Stimulated activated CD4-positive, alpha-beta T cell treated with anti-CD3 and anti-CD28 coated beads, TNF-alpha, amount 100 ng/mL, for 4 hours (primary cell): ENCODE results near the gene GPRIN3.

Experiments used
- DNase-seq, 3 experiments: peaks; one replicate each; pipeline ENCODE4 v3.0.0-alpha.2; 2020; ENCODE audit warnings: low read depth in 3 of 3

The GPRIN3 gene

DNA sequence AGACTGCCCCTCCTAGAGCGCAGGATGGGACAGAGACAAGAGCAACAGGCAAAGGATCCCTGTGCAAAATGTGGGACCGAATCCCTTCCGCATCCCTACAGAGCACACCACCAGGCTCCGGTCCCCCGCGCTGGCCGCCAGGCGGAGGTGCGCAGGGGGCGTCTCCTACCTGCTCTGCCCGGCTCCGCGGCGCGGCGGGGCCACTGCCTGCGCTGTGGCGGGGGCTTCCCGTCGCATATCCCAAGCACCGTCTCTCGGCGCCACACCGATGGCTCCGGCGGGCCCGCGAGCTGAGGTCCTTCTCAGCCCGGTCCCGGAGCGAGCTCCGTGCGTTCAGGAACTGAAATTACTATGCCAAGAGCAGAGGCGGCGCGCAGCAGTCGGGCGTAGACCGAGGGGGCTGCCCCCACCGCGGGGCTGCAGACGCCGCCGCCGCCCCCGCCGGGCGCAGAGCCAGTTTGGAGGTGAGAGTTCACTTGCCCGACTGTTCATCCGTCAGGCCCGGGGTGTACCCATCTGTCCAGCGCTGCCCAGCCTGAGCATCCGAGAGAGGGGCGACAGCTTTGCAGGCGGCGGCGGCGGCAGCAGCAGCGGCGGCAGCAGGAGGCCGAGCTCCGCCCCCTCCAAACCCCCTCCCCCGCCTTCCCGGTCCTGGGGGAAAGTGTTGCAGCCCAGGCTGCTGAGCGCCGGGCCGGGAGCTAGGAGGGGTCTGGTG lies at the start of gene GPRIN3:
Gene GPRIN3, minus strand, starts transcription at position 355 of the 715 bp plus-strand sequence. CDS start 57,690 bp downstream, outside the sequence.
- DNase-seq: peak; percentile 51 to 57 (median 53)

DNA sequence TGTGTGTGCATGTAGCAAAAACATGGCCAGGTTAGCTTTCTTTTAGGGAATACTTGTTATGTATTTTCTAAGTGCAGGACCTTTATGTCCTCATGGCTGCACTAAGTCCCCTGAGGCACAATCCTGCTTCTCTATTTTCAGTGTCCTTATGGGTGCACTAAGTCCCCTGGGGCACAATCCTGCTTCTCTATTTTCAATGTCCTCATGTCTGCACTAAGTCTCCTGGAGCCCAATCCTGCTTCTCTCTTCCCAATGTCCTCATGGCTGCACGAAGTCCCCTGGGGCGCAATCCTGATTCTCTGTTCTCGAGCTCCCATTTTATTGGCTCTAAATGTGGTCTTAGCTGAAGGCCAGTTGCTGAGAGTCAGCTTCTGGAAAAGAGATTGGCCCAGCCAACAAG lies 49.7 kb upstream of the GPRIN3 start:
- no peak for DNase-seq

GRCh38 chr4:89356086-89356485 lies 48.5 kb upstream of the GPRIN3 start:
- no peak for DNase-seq

DNA sequence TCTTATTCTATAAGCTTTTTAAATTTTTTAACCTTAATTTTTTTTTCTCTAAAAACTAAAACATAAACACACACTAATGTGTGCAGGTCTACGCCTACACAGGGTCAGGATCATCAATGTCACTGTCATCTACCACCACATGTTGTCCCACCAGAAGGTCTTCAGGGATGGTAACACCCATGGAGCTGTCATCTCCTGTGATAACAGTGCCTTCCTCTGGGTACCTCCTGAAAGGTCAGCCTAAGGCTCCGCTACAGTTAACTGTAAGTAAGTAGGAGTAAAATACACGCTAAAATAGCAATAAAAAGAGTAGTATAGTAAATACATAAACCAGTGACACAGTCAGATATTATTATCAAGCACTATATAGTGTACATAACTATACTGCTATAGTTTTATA lies 45.9 kb upstream of the GPRIN3 start:
- DNase-seq: no peak

- DNase-seq: no peak
Observed at GRCh38 chr4:89352541-89352940, 44.9 kb upstream of the GPRIN3 start.

GRCh38 chr4:89351201-89351600 lies 43.6 kb upstream of the GPRIN3 start:
- no peak for DNase-seq

DNA sequence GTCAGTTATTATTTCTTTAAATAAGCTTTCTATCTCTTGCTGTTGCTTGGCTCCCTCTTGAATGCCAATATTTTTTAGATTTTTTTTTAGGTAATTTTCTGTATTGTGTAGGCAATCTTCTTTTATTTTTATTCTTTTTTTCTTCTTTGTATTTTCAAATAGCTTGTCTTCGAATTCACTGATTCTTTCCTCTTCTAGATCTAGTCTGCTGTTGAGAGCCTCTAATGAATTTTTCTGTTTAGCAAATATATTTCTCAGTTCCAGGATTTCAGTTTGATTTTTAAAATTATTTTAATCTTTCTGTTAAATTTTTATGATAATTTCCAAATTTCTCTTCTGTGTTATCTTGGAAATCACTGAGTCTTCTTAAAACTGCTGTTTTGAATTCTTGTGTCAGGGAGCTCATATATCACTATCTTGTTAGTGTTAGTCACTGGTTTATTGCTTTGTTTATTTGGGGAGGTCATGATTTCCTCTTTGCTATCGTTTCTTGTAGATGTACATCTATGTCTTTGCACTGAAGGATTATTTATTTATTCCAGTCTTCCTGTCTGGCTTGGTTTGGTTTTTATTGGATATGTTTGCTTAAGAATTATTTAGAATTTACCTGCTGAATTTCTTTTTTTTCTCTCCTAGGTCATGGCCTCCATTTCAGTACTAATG lies 39.9 kb upstream of the GPRIN3 start:
- DNase-seq: no peak

GRCh38 chr4:89344571-89344970 lies 37.0 kb upstream of the GPRIN3 start:
- DNase-seq: no peak

DNA sequence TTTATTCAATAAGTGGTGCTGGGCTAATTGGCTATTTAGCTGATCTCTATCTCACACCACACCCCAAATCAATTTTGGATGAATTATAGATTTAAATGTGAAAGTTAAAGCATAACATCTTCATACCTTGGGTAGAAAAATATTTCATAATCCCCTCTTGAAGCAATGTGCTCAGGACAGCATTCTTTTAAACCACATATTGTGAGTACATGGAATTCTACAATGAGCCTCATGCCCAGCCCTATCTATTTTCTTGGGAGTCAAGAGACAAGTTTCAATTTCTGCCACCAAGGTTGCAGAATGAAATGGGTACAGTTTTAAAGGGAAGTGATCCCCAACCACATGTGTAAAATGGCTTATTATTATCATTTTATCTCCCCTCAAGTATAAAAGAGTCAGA lies 30.6 kb upstream of the GPRIN3 start:
- no peak for DNase-seq

- DNase-seq: no peak
Observed at GRCh38 chr4:89337681-89338080, 30.1 kb upstream of the GPRIN3 start.

DNA sequence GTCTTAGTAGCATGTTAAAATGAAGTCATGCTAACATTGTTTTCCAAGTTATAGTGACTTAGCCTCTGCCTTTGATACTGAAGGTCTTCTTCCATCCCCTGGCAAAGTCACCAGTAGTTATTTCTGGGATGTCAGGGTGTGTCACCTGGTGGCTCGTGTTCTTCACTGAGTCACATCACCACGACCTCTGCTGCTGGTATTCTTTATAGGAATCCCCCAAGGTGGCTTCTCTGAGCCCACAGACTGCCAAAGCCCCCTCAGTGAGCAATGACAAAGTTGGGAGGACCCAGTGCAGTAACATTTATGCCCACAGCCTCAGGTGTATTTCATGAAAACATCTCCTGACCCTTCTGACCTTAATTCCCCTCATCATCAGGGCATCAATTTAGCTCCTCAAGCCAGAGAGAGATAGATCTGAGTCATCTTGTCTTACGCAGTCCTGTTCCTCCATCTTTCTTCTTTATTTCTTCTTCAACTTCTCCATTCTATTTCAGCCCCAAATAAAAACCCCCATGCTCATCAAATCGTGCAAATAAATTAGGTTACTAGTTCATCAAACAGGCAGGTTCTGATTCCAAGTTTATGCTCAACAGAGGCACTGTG lies 29.3 kb upstream of the GPRIN3 start:
- DNase-seq: no peak

GRCh38 chr4:89334830-89335229 lies 27.2 kb upstream of the GPRIN3 start:
- no peak for DNase-seq

- no peak for DNase-seq
Observed at GRCh38 chr4:89334311-89334710, 26.7 kb upstream of the GPRIN3 start.

GRCh38 chr4:89331686-89332544 lies 24.3 kb upstream of the GPRIN3 start:
- no peak for DNase-seq

DNA sequence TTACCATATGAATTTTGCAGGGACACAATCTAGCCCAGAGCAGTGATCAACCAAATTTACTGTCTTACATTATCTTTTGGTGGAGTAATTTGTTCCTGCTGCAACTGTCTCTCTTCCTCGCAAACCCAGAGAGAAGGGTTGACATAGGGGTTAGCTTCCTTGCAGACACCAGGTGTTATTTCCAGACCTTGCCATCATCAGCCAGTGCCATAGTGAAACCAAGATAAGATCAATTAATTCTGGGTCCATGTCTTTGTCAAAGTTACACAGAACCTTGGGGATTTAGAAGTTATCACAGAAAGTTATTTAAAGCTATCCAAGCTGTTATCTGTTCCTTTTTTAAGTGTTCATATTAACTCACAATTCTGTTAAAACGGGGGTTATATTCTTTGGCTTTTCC lies 23.6 kb upstream of the GPRIN3 start:
- no peak for DNase-seq

- DNase-seq: no peak
Observed at GRCh38 chr4:89329280-89329679, 21.7 kb upstream of the GPRIN3 start.

DNA sequence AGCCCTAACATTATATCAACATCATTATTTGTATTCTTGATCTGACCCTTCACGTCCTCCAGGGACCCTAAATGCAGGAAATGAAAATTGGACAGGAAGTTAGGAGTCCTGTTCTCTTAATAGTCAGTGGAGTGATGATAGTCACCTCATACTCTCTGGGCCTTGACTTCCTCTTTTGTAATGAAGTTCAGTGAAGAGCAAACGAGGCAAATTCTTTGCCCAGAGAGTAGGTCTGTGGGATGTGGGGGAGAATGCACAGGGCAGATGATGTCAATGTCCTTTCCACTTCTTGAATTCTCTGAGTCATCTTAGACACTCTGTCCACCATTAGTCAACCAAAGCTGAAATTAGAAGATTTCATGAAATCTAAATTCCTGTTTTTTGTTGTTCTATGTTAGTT lies 17.1 kb upstream of the GPRIN3 start:
- no peak for DNase-seq

- no peak for DNase-seq
Observed at GRCh38 chr4:89322671-89323070, 15.1 kb upstream of the GPRIN3 start.

DNA sequence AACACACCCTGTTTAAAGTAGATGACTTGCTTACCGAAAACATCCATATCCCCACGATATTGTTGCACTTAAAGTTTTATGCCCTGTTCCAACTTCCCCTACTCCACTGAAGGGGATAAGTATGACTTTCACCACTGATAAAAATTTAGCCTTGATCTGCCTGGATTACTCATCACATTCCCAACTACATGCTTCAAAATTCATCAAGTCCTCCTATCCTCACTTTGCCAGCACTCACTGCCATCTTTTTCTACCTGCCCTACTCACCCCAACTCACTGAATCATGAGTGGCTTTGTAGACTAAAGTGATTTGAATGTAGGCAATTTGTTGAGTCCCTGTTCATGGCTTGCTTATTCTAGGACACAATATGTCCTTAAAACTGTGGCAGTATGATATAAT lies 12.2 kb upstream of the GPRIN3 start:
- DNase-seq: no peak

- no peak for DNase-seq
Observed at GRCh38 chr4:89316931-89317366, 9.3 kb upstream of the GPRIN3 start.

DNA sequence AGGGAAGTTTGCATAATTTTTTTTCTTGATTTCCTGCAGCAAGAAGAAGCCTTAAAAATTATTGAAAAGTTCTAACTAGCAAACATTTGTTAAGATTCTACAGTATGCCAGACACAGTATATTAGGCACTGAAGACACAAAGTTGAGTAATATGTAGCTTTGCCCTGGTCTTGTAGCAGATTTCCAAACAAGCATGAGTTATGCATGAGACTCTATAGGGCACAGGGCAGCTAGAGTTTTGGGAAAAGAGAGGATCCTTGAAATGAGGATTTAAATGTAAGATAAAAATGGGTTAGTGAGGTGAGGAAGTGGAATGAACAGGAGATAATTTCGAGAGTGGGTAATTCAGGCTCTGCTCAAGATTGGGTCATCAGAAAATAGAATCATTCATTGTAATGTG lies 8.6 kb upstream of the GPRIN3 start:
- DNase-seq: no peak

DNA sequence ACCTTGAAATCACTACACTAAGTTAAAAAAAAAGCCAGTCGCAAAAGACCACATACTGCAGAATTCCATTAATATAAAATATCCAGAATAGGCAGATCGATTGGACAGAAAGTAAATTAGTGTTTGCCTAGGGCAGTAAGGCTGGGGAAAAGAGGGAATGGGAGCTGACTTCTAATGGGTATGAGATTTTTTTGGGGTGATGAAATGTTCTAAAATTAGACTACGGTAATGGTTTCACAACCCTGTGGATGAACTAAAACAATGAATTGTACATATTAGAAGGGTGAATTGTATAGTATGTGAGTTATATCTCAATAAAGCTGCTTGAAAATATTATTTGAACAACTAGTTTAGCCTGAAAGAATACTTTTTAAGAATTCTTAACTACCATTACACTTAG lies 6.7 kb upstream of the GPRIN3 start:
- DNase-seq: no peak
